HepG2 (cell line): ENCODE measurements around the gene DDX10. TPM values are rescaled to one million over a fixed set of nuclear protein-coding genes. Genes with fewer than 3 reads are reported as not detected.

ENCODE experiments used
- ATAC-seq: fragments of 200-7000 bp; cut with Tn5 transposase; 3 replicates; pipeline ENCODE4 v1.9.1; 2020; ENCODE audit warnings: mild to moderate bottlenecking, moderate library complexity
- BruUV-seq: library from RNA; stranded (reverse); fragments of 400-500 nt; replicated peaks from 2 replicates; lab custom pipeline; 2021; lab: Mats Ljungman, UMichigan
- CTCF ChIA-PET: fragments of 300-600 bp; formaldehyde crosslinking; extraction: SDS; loops from one replicate; lab custom pipeline; 2021; ENCODE audit warnings: low total read pairs, inconsistent platforms, low intra/inter-chr PET ratio; lab: Yijun Ruan, JAX
- POLR2A ChIA-PET: fragments of 350-600 bp; sonication (Branson Sonifier 250); formaldehyde crosslinking; loops from one replicate; lab custom pipeline; 2020; ENCODE audit warnings: antibody characterized with exemption, inconsistent platforms; lab: Yijun Ruan, JAX
- DNase-seq: peaks from one replicate; pipeline ENCODE4 v3.0.0-alpha.2; 2015; ENCODE audit warnings: low spot score
- FAIRE-seq: peaks from 3 replicates; lab custom pipeline; 2011; peaks lifted over from hg19 to GRCh38; lab: Jason Lieb, UNC
- H2AFZ ChIP-seq: one replicate; pipeline ENCODE4 v1.6.1; 2011; ENCODE audit warnings: low read length, inconsistent platforms
- H3K27ac ChIP-seq: fragments of 300-600 bp; 3 replicates; pipeline ENCODE4 v1.8.0; 2011; ENCODE audit warnings: mixed run types, mild to moderate bottlenecking, mixed read lengths, low read length, inconsistent platforms; ENCODE audit not compliant: insufficient read depth; ENCODE audit errors: extremely low read length
- H3K27me3 ChIP-seq, 2 experiments: fragments of 200-600 bp in 1 of 2; 2 replicates in 1 of 2; 3 replicates in 1 of 2; pipeline versions ENCODE4 v1.6.0 to v1.8.0; 2011; ENCODE audit warnings: low read length in 2 of 2, mild to moderate bottlenecking in 2 of 2, moderate library complexity in 2 of 2, inconsistent platforms in 1 of 2; ENCODE audit not compliant: insufficient read depth in 2 of 2, control insufficient read depth in 1 of 2
- H3K36me3 ChIP-seq, 2 experiments: fragments of 200-600 bp in 1 of 2; replicated peaks in 1 of 2; 2 replicates in 1 of 2; 3 replicates in 1 of 2; pipeline versions ENCODE4 v1.5.1 to v1.8.0; 2011; ENCODE audit warnings: low read length in 2 of 2, inconsistent platforms in 1 of 2; ENCODE audit not compliant: insufficient read depth in 2 of 2, control insufficient read depth in 1 of 2
- H3K4me1 ChIP-seq: 2 replicates; pipeline ENCODE4 v1.5.1; 2012; ENCODE audit warnings: low read length, inconsistent platforms; ENCODE audit not compliant: insufficient read depth
- H3K4me2 ChIP-seq: 2 replicates; pipeline ENCODE4 v1.6.0; 2011; ENCODE audit warnings: low read depth, low read length, inconsistent platforms
- H3K4me3 ChIP-seq, 3 experiments: fragments of 200-600 bp in 1 of 3; sonication (generic), shearing (Covaris generic) in 1 of 3; replicated peaks in 1 of 3; 2 replicates each; pipeline ENCODE4 v1.5.1; 2011 to 2016; ENCODE audit warnings: low read length in 3 of 3, inconsistent platforms in 2 of 3, low read depth in 2 of 3, mild to moderate bottlenecking in 2 of 3, control low read depth in 1 of 3, mixed read lengths in 1 of 3; ENCODE audit not compliant: insufficient read depth in 1 of 3
- H3K79me2 ChIP-seq: one replicate; pipeline ENCODE4 v1.6.1; 2011; ENCODE audit warnings: low read length, inconsistent platforms; ENCODE audit not compliant: insufficient read depth
- H3K9ac ChIP-seq: 2 replicates; pipeline ENCODE4 v1.6.0; 2011; ENCODE audit warnings: mild to moderate bottlenecking, low read depth, low read length, inconsistent platforms; ENCODE audit not compliant: insufficient read depth
- H3K9me3 ChIP-seq: 2 replicates; pipeline ENCODE4 v1.5.1; 2012; ENCODE audit warnings: mild to moderate bottlenecking, low read length
- H4K20me1 ChIP-seq: 2 replicates; pipeline ENCODE4 v1.6.0; 2011; ENCODE audit warnings: inconsistent platforms, mild to moderate bottlenecking, low read length, moderate library complexity; ENCODE audit not compliant: insufficient read depth
- BATF2 ChIP-seq: sonication (generic); formaldehyde crosslinking; IDR thresholded peaks from 2 replicates; pipeline ENCODE4 v1.8.0; 2022; ENCODE audit warnings: mild to moderate bottlenecking, missing genetic modification reagents, moderate library complexity
- BCL6 ChIP-seq: IDR thresholded peaks from 2 replicates; pipeline ENCODE4 v1.6.1; 2016; ENCODE audit warnings: missing genetic modification reagents, missing compliant biosample characterization
- SMC3 ChIP-seq: IDR thresholded peaks from 2 replicates; pipeline ENCODE4 v1.6.1; 2011; ENCODE audit warnings: low read length, improper control_type of control experiment
- STAG1 ChIP-seq: sonication (generic); formaldehyde crosslinking; IDR thresholded peaks from 2 replicates; pipeline ENCODE4 v1.4.0; 2020; ENCODE audit warnings: missing genetic modification reagents
- TEAD3 ChIP-seq: optimal IDR thresholded peaks from 2 replicates; pipeline ENCODE3; 2016; ENCODE audit warnings: borderline replicate concordance
- ZNF282 ChIP-seq: fragments of 450-650 bp; IDR thresholded peaks from 2 replicates; pipeline ENCODE4 v1.6.1; 2018; ENCODE audit not compliant: partially characterized antibody
- WGBS: methylation state at CpG from one replicate; pipeline ENCODE4 v1.1.6; 2017; ENCODE audit warnings: low lambda C conversion rate; 5-methylcytosine and 5-hydroxymethylcytosine counted together
- in situ Hi-C: cut with HindIII; loops from 2 replicates; pipeline ENCODE4 v1.10.0; 2017; ENCODE audit warnings: low pct_unique_long_range_greater_than_20kb; ENCODE audit not compliant: extremely low pct_ligation_motif_present
- intact Hi-C: fragments of 100-400 bp; cut with micrococcal nuclease; formaldehyde crosslinking; loops from one replicate; pipeline ENCODE4 v1.10.0; 2022; ENCODE audit not compliant: unreplicated experiment
- polyA plus RNA-seq, 8 experiments: library from polyadenylated mRNA; depleted of rRNA in 3 of 8; stranded (reverse) in 7 of 8; unstranded in 1 of 8; fragments of >200 nt; fragmentation: Illumina TruSeq in 4 of 8; extraction: Trizol in 4 of 8; gene quantifications; 2 replicates each; pipeline versions ENCODE4 v1.2.1 to v1.2.3, GENCODE V29; 2011 to 2016; ENCODE audit warnings: low read depth in 4 of 8, missing spikeins in 1 of 8, mixed read lengths in 1 of 8; ENCODE audit not compliant: insufficient read depth in 1 of 8
- total RNA-seq, 5 experiments: library from RNA; depleted of rRNA; stranded (reverse); fragments of >200 nt; fragmentation: Illumina TruSeq; extraction: Trizol; gene quantifications; 2 replicates each; pipeline ENCODE4 v1.2.3, GENCODE V29; 2016; ENCODE audit warnings: low read depth in 1 of 5
- TF ChIP-seq, protein P1 (sequence below): IDR thresholded peaks from 2 replicates; pipeline ENCODE4 v1.6.1; 2016; ENCODE audit warnings: control low read depth
- TF ChIP-seq, protein P2 (sequence below): sonication (generic); formaldehyde crosslinking; IDR thresholded peaks from 2 replicates; pipeline ENCODE4 v1.5.0; 2020; ENCODE audit warnings: mild to moderate bottlenecking, missing genetic modification reagents, moderate library complexity
- TF ChIP-seq, protein P3 (sequence below): sonication (generic); formaldehyde crosslinking; IDR thresholded peaks from 2 replicates; pipeline ENCODE4 v1.4.0; 2020; ENCODE audit warnings: mild to moderate bottlenecking, missing genetic modification reagents, borderline replicate concordance
- TF ChIP-seq, protein P4 (sequence below): sonication (generic); formaldehyde crosslinking; IDR thresholded peaks from 2 replicates; pipeline ENCODE4 v1.4.0; 2020; ENCODE audit warnings: missing genetic modification reagents

The DDX10 gene
- total and polyA plus RNA-seq, 2 of the 13 experiments (the other 11 are each of a cell fraction or from before 2014, with no cell fraction given): 17.0 to 32.0 TPM

GRCh38 chr11:108788565-108789199 lies 123.8 kb downstream of the DDX10 start:
- Histone ChIP-seq H3K36me3 (no peaks in the 10 kb centered on the region), H3K9ac (no peak overlapping the region), H3K4me2 (no peak overlapping the region), H4K20me1 (no peaks in the 10 kb centered on the region), H2AFZ (no peak overlapping the region), H3K27ac (no peak overlapping the region), H3K4me1 (no peaks in the 10 kb centered on the region), H3K79me2 (no peaks in the 10 kb centered on the region), H3K9me3 (no peaks in the 10 kb centered on the region), H3K27me3 (no peaks in the 10 kb centered on the region), H3K4me3 (no peak overlapping the region)
- intact Hi-C loops: no loop called here
- DNase-seq: peak; percentile 25
- POLR2A ChIA-PET: no interaction called here
- 87% methylated on average over 5 of the region's 5 CpGs for WGBS
- ATAC-seq: peak; percentile 91
- no TSS peak for BruUV-seq
- in situ Hi-C loops: no loop called here
- TF ChIP-seq, protein P1, sequence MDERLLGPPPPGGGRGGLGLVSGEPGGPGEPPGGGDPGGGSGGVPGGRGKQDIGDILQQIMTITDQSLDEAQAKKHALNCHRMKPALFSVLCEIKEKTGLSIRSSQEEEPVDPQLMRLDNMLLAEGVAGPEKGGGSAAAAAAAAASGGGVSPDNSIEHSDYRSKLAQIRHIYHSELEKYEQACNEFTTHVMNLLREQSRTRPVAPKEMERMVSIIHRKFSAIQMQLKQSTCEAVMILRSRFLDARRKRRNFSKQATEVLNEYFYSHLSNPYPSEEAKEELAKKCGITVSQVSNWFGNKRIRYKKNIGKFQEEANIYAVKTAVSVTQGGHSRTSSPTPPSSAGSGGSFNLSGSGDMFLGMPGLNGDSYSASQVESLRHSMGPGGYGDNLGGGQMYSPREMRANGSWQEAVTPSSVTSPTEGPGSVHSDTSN (CRISPR knock-in tag): no peak
- peak; percentile 25; the same call in 1 of the 2 replicates for TF ChIP-seq SMC3
- TF ChIP-seq, protein P2, sequence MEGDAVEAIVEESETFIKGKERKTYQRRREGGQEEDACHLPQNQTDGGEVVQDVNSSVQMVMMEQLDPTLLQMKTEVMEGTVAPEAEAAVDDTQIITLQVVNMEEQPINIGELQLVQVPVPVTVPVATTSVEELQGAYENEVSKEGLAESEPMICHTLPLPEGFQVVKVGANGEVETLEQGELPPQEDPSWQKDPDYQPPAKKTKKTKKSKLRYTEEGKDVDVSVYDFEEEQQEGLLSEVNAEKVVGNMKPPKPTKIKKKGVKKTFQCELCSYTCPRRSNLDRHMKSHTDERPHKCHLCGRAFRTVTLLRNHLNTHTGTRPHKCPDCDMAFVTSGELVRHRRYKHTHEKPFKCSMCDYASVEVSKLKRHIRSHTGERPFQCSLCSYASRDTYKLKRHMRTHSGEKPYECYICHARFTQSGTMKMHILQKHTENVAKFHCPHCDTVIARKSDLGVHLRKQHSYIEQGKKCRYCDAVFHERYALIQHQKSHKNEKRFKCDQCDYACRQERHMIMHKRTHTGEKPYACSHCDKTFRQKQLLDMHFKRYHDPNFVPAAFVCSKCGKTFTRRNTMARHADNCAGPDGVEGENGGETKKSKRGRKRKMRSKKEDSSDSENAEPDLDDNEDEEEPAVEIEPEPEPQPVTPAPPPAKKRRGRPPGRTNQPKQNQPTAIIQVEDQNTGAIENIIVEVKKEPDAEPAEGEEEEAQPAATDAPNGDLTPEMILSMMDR: peak; percentile 54
- TF ChIP-seq BCL6 (CRISPR knock-in tag): no peak
- TF ChIP-seq, protein P3, sequence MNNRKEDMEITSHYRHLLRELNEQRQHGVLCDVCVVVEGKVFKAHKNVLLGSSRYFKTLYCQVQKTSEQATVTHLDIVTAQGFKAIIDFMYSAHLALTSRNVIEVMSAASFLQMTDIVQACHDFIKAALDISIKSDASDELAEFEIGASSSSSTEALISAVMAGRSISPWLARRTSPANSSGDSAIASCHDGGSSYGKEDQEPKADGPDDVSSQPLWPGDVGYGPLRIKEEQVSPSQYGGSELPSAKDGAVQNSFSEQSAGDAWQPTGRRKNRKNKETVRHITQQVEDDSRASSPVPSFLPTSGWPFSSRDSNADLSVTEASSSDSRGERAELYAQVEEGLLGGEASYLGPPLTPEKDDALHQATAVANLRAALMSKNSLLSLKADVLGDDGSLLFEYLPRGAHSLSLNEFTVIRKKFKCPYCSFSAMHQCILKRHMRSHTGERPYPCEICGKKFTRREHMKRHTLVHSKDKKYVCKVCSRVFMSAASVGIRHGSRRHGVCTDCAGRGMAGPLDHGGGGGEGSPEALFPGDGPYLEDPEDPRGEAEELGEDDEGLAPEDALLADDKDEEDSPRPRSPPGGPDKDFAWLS (CRISPR knock-in tag): no peak
- no peak for TF ChIP-seq ZNF282
- TF ChIP-seq BATF2 (CRISPR knock-in tag): no peak
- TF ChIP-seq TEAD3 (CRISPR knock-in tag): no peak
- TF ChIP-seq, protein P4, sequence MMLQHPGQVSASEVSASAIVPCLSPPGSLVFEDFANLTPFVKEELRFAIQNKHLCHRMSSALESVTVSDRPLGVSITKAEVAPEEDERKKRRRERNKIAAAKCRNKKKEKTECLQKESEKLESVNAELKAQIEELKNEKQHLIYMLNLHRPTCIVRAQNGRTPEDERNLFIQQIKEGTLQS (CRISPR knock-in tag): no peak
- TF ChIP-seq STAG1 (CRISPR knock-in tag): peak; percentile 49
- CTCF ChIA-PET: no interaction called here
- no peak for FAIRE-seq
